Ovary (tissue), 9 donors: Measurements from ENCODE around the gene KLHL33. TPM values are rescaled to one million over a fixed set of nuclear protein-coding genes. Genes with fewer than 3 reads are reported as not detected.

Source experiments
- DNase-seq, 5 donors: peaks; one replicate each; pipeline ENCODE4 v3.0.0-alpha.2; 2019 to 2020
- H3K27ac ChIP-seq, 2 donors: fragments of 200-600 bp; one replicate each; pipeline versions ENCODE4 v1.5.1 to v1.8.0; 2019 to 2022
- H3K27me3 ChIP-seq: fragments of 200-600 bp; one replicate; pipeline ENCODE4 v1.8.0; 2022
- H3K36me3 ChIP-seq: fragments of 200-600 bp; sonication (generic); one replicate; pipeline ENCODE4 v1.5.1; 2019
- H3K4me1 ChIP-seq: one replicate; pipeline ENCODE4 v1.8.1; 2013; ENCODE audit warnings: mild to moderate bottlenecking, moderate library complexity; ENCODE audit not compliant: insufficient read depth
- H3K4me3 ChIP-seq: fragments of 200-600 bp; sonication (generic); one replicate; pipeline ENCODE4 v1.5.1; 2017
- H3K9me3 ChIP-seq, 2 donors: fragments of 200-600 bp in 1 of 2; sonication (generic) in 1 of 2; one replicate each; pipeline versions ENCODE4 v1.5.1 to v1.8.1; 2013 to 2019; ENCODE audit warnings: mild to moderate bottlenecking in 1 of 2, moderate library complexity in 1 of 2
- EP300 ChIP-seq: sonication (generic); formaldehyde crosslinking; IDR thresholded peaks from one replicate; pipeline ENCODE4 v1.6.1; 2017; ENCODE audit warnings: antibody characterized with exemption
- POLR2A ChIP-seq: fragments of 450-650 bp; IDR thresholded peaks from one replicate; pipeline ENCODE4 v1.6.1; 2017; ENCODE audit warnings: antibody characterized with exemption, mild to moderate bottlenecking, moderate library complexity
- WGBS, 3 donors: extraction: QIAGEN DNeasy Blood & Tissue Kit in 1 of 3; methylation state at CpG; one replicate each; pipeline versions ENCODE4 v1.1.5 to v1.1.7; 2013 to 2017; 5-methylcytosine and 5-hydroxymethylcytosine counted together
- intact Hi-C, 4 donors: fragments of 100-400 bp; cut with DNase I; formaldehyde crosslinking; loops; one replicate each; pipeline versions ENCODE4 v1.11.0 to v1.15.1; 2022 to 2023
- polyA plus RNA-seq, 2 donors: library from polyadenylated mRNA; stranded (reverse); fragments of 200-250 nt in 1 of 2; fragments of 350-450 nt in 1 of 2; fragmentation: Illumina TruSeq in 1 of 2; extraction: RNeasy Lipid Tissue Mini Kit (QIAGEN cat#74804) in 1 of 2; gene quantifications; one replicate each; pipeline ENCODE4 v1.2.3, GENCODE V29; 2013 to 2014
- total RNA-seq, 7 donors: library from RNA; depleted of rRNA in 2 of 7; stranded (reverse); fragments of >200 nt in 2 of 7; fragmentation: NEBNext Ultra II Directional in 3 of 7; extraction: Animal tissue kit (Norgen Biotek cat#: 25700) in 3 of 7; gene quantifications; one replicate each; pipeline versions ENCODE4 v1.1.0 to v1.2.4, GENCODE V29; 2016 to 2023
- TF ChIP-seq, protein P1 (sequence below), 3 donors: fragments of 450-650 bp in 2 of 3; fragments of 200-600 bp in 1 of 3; IDR thresholded peaks; one replicate each; pipeline versions ENCODE4 v1.5.1 to v1.8.0; 2016 to 2022; ENCODE audit warnings: antibody characterized with exemption in 3 of 3, mild to moderate bottlenecking in 1 of 3
- donor health status: DM: no; HTN: no; CAD: no; lungs with moderate emphysema.
- donor health status: DM: no; HTN: no; CAD: no.
- donor health status: Bipolar disorder and iron deficiency.
- donor health status: DM: yes; HTN: yes; CAD: no.
- donor health status: DM: no; HTN: no; CAD: no.
- donor health status: DM: yes; HTN: yes; CAD: no.

The KLHL33 gene
- total and polyA plus RNA-seq, 9 donors: under 0.01 to 1.2 (median 0.73) TPM

- WGBS, 3 donors: 14 to 54% (median 22%) methylated on average over 1 of the region's 1 CpG
- H3K27ac ChIP-seq: no peak overlapping the region
- no peak for DNase-seq
- H3K4me1 ChIP-seq: no peaks in the 10 kb centered on the region
- H3K4me3 ChIP-seq: no peak overlapping the region
- intact Hi-C loops: no loop called here
- no peaks in the 10 kb centered on the region for H3K9me3 ChIP-seq
- no peaks in the 10 kb centered on the region for H3K27me3 ChIP-seq
- TF ChIP-seq, protein P1, sequence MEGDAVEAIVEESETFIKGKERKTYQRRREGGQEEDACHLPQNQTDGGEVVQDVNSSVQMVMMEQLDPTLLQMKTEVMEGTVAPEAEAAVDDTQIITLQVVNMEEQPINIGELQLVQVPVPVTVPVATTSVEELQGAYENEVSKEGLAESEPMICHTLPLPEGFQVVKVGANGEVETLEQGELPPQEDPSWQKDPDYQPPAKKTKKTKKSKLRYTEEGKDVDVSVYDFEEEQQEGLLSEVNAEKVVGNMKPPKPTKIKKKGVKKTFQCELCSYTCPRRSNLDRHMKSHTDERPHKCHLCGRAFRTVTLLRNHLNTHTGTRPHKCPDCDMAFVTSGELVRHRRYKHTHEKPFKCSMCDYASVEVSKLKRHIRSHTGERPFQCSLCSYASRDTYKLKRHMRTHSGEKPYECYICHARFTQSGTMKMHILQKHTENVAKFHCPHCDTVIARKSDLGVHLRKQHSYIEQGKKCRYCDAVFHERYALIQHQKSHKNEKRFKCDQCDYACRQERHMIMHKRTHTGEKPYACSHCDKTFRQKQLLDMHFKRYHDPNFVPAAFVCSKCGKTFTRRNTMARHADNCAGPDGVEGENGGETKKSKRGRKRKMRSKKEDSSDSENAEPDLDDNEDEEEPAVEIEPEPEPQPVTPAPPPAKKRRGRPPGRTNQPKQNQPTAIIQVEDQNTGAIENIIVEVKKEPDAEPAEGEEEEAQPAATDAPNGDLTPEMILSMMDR (IDR thresholded peaks at IDR 0.05): no peak
- TF ChIP-seq POLR2A (no peak), EP300 (no peak)
- no peaks in the 10 kb centered on the region for H3K36me3 ChIP-seq
Measured at GRCh38 chr14:20477211-20477876, 41.4 kb upstream of the KLHL33 start.

GRCh38 chr14:20476776-20477175, 40.8 kb upstream of the KLHL33 start:
- DNase-seq: no peak
- Histone ChIP-seq H3K9me3 (no peaks in the 10 kb centered on the region), H3K27ac (no peak overlapping the region), H3K36me3 (no peaks in the 10 kb centered on the region), H3K4me1 (no peaks in the 10 kb centered on the region), H3K4me3 (no peak overlapping the region), H3K27me3 (no peaks in the 10 kb centered on the region)
- TF ChIP-seq, protein P1 (IDR thresholded peaks at IDR 0.05): no peak
- TF ChIP-seq EP300 (no peak), POLR2A (no peak)
- intact Hi-C loops: no loop called here
- 85 to 90% (median 85%) methylated on average over 5 of the region's 5 CpGs for WGBS, 3 donors

DNA sequence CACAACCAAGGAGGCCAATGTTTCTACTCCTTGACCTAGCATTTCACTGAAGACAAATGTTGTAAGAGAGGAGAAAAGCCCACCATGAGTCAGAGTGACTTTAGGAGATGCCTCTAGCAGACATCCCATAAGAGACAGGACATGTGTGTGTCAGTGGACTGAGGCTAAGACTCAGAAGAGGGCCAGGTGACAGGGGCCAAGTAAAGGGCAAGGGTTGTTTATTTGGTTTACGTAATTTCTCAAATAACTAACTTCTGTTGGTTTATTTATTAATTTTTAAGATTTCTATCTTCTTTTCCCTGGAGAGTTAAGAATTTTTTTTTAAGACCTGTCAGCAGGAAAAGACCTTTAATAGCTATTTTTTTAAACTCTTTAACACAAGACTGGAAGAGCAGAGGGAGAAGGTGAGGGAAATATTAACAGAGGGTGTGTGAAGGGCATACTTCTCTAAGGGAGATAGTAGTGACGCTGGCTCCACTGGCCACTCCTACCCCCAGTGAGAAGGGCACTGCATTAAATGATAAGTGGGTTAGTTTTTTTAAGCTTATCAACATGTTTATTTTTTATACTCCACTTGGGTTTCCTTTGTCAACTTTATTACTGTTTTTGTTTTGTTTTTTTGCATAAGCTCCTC, 36.7 kb upstream of the KLHL33 start:
- Histone ChIP-seq H3K9me3 (no peaks in the 10 kb centered on the region), H3K27me3 (no peaks in the 10 kb centered on the region), H3K4me1 (peaks cover 2% of the 10 kb centered on the region), H3K27ac (no peak overlapping the region), H3K36me3 (no peaks in the 10 kb centered on the region), H3K4me3 (no peak overlapping the region)
- intact Hi-C loops: no loop called here
- 77 to 92% (median 81%) methylated on average over 2 of the region's 2 CpGs for WGBS, 3 donors
- DNase-seq: no peak
- TF ChIP-seq EP300 (no peak), POLR2A (no peak)
- TF ChIP-seq, protein P1 (IDR thresholded peaks at IDR 0.05): no peak

DNA sequence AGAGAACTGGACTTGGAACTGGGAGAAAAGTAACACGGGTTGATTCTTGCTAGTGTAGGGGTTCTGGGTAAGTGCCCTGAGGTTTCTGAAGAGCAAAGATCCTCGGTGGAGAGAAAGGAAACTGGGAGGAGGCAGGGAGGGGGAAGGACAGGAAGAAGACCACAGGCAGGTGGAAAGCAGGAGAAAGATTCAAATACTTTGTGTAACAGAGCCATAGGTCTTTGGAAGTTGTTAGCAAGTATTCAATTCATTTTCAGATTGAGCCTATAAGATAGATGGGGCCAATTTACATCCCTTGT, 34.6 kb upstream of the KLHL33 start:
- TF ChIP-seq POLR2A (no peak), EP300 (no peak)
- TF ChIP-seq, protein P1 (IDR thresholded peaks at IDR 0.05): no peak
- Histone ChIP-seq H3K4me1 (peaks cover 2% of the 10 kb centered on the region), H3K27me3 (no peaks in the 10 kb centered on the region), H3K27ac (no peak overlapping the region), H3K4me3 (no peak overlapping the region), H3K36me3 (no peaks in the 10 kb centered on the region), H3K9me3 (no peaks in the 10 kb centered on the region)
- 4 to 6% (median 5%) methylated on average over 2 of the region's 2 CpGs for WGBS, 3 donors
- intact Hi-C loops: no loop called here
- DNase-seq: no peak
